ENCODE data around the gene GPR155. TPM values are rescaled to one million over a fixed set of nuclear protein-coding genes. Genes with fewer than 3 reads are reported as not detected.
A peak's percentile ranks its signal among the peaks of the same experiment; 100 is the strongest.

GPR155 gene
- polyA plus RNA-seq (2013, experiment 1 of 2; ENCODE audit: insufficient read length), result 4.1 TPM
- polyA plus RNA-seq (2013, experiment 2 of 2; ENCODE audit: insufficient read length), result 6.7 TPM

- DNase-seq, result peak; percentile 58
These were observed at the start of gene GPR155 for GRCh38 chr2:174486563-174487107. GPR155 (minus strand) TSS chr2:174487029; CDS start chr2:174481956, 5,073 bp downstream.

GRCh38 chr2:174535757-174536703 lies 49.2 kb upstream of the GPR155 start:
- DNase-seq, result no peak

GRCh38 chr2:174535083-174535482 lies 48.3 kb upstream of the GPR155 start:
- DNase-seq, result no peak

GRCh38 chr2:174529916-174530315 lies 43.1 kb upstream of the GPR155 start:
- no peak for DNase-seq

GRCh38 chr2:174527959-174528358 lies 41.1 kb upstream of the GPR155 start:
- DNase-seq, result no peak

GRCh38 chr2:174527101-174527721 lies 40.4 kb upstream of the GPR155 start:
- DNase-seq, result no peak

GRCh38 chr2:174524527-174524926 lies 37.7 kb upstream of the GPR155 start:
- DNase-seq, result no peak

GRCh38 chr2:174522553-174522952 lies 35.7 kb upstream of the GPR155 start:
- DNase-seq, result peak; percentile 6

GRCh38 chr2:174518395-174518794 lies 31.6 kb upstream of the GPR155 start:
- no peak for DNase-seq

- no peak for DNase-seq
These were observed 29.9 kb upstream of the GPR155 start for GRCh38 chr2:174516501-174517378.

GRCh38 chr2:174512345-174512744 lies 25.5 kb upstream of the GPR155 start:
- DNase-seq, result no peak

GRCh38 chr2:174511580-174512260 lies 24.9 kb upstream of the GPR155 start:
- DNase-seq, result no peak

- peak; percentile 14 for DNase-seq
These were observed 23.9 kb upstream of the GPR155 start for GRCh38 chr2:174510583-174511189.

- DNase-seq, result no peak
These were observed 16.5 kb upstream of the GPR155 start for GRCh38 chr2:174503161-174503809.

GRCh38 chr2:174499371-174499770 lies 12.5 kb upstream of the GPR155 start:
- no peak for DNase-seq

GRCh38 chr2:174495365-174496012 lies 8.7 kb upstream of the GPR155 start:
- no peak for DNase-seq

GRCh38 chr2:174493549-174494331 lies 6.9 kb upstream of the GPR155 start:
- no peak for DNase-seq

GRCh38 chr2:174492963-174493431 lies 6.2 kb upstream of the GPR155 start:
- DNase-seq, result no peak

- no peak for DNase-seq
These were observed 5.1 kb upstream of the GPR155 start for GRCh38 chr2:174491947-174492346.

All from fibroblast of skin of back (primary cell).